Measurements from ENCODE around the gene NTM.

Gene NTM

DNA sequence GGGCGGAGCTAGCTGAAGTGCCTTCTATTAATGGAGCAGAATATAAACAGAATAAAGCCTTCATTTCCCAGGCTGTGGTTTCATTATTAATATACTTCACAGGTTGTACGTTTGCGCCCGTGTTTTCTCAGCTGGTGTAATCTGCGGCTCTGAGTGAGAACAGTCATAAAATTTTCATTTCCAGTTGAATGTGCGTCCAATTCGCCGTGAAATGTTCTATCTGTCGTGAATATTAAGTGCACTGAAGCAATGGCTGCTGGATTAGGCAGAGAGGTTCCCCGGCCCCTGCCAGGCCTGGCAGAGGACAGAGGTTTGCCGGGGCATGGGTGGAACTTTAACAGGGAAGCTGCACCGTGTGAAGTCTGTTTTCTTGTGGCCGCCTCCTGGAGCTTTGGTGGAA is 874.4 kb downstream of the NTM start:
- no peak for DNase-seq

DNA sequence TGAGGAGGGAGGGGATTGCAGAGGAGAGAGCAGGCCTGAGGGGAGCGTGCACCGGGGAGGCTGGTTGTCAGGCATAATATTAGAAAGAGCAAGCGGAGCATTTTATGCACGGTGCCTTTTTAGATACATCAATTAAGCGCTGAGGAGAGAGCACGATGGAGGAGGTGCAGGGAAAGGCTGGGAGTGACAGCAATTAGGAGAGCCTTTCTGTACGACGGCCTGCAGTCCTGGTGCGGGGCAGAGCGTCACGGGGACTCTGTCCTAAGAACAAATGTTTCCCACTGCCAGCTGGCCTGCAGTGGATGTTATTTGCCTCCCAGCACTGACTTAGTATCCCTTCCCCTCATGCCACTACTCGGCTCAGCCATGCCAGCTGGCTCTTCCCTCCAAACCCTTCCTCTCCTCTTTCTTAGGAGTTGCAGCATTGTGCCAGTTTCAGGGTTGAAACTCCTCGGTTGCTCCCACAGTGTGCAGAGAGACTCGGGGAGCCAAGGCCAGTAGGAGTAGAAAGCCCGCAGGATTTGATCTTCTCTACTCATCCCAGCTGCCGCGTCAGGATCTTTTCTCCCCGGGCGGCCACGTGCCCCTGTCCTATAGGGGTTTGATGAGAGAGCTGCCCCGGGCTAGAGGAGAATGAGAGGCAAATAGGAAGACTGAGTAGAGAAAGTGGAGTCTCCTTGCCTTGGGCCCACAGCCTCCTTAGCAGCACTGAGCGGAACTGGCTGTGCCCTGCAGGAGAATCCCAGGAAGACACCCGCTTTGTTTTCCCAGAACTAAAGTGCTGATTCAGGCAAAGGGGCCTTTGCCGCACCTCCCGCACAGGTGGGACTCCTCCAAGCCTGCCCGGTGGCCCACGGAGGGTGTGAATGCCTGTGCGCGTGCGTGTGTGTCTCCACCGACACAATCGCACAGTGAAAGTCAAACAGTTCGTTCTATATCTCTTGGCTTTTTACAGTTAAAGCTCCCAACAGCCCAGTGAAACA is 875.3 kb downstream of the NTM start:
- DNase-seq, result no peak

DNA sequence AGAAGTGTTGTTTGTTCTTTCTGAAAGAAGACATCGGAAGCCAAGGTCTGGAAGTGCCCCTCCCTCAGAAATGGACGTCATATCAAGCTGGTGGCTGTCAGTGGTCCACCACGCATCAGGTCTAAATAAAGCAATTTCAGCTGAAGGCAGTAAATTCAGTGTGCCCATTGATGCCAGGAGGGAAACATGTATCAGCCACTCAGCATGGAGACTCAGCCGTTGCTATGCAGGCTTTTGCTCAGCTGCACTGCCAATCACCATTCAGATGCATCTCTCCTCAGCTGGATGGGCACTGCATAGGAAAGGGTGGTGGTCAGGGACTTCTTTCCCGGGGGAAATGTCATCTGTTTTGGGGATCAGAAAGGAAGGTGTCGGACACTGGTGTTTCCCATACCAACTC is 878.2 kb downstream of the NTM start:
- no peak for DNase-seq

DNA sequence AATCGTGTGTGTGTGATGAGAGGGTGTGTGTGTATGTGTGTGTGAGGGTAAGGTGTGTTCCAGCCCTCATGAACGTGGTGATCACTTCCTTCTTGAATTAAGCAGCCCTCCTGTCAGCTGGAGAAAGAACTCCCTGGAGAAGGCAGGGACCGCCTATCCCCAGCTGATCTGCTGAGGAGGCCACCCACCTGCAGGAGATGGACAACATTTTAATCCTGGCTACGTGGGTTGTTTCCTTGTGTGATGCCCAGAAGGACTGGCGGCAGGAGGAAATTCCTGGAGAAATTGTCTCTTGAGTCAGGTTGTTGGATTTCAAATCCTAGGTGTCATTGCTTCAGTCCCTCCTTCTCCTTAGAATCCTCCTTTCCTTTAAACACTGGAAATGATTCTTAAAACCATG is 878.8 kb downstream of the NTM start:
- no peak for DNase-seq

DNA sequence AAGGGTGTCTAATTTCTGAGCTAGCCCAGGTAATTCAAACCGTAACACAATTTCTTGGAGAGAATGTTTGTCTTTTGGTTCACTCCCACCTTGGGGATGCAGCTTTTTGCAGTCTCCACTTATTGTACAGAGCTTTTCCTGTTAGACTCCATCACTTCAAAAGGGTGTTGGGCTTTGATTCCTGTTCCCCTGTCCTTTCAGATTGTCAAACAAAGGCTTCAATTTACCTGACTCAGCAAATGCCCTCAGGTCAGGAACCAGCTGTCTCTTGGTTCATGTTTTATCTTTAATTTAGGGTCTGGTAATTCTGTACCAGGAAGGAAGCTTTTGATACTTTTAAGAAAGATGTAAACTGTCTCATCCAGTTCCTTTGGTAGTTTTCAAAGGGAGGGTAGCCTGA is 880.6 kb downstream of the NTM start:
- DNase-seq, result no peak

DNA sequence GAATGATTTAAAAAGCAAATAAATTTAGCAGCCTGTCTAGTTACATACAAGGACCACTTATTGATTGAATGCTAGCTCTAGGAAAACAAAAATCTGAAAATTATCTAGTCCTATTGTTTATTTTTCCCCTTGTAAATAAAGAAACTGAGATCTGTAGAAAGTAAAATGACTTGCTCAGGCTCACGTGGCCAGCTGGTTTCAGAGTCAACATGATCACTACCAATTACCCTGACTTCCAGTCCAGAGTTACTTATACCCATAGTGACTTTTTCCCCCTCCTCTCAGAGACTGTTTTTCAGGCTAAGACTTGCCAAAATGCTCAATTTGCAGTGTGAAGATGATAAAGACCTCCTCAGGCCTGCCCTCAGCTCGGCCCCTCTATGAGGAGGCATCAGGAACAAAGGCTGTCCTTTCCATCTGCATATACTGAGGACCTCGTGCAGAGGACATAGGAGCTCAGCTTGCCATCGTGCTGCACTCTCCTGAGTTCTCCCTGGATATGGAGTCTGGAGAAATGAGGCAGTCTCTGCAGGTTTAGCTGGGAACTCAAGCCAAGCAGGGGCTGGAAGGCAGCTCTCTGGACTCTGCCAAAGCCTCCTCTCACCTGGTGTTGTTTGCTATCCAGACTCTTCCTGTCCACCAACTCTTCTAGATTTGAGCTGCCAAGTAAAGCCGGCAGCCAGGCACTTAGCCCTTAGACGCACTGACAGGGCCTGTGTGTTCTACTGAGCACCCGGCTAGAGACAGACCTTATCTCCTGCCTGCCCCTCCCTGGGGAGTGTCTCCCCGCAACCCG is 883.3 kb downstream of the NTM start:
- no peak for DNase-seq

DNA sequence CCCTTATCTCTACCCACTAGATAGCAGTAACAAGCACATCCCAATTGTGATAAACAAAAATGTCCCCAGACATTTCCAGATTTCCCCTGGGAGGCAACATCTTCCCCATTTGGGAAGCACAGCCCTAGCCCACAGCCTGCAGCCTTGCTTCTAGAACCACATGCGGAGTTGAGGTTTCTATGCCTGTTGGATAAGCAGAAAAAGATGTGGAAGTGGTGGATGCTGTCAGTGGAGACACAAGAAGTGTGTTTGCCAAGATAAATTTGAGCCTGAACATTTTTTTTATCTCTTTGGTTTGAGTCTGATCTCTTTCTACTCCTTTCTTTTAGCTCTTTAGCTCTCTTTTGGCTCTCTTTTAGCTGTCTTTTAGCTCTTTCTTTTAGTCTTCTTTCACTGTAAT is 884.5 kb downstream of the NTM start:
- DNase-seq, result no peak

DNA sequence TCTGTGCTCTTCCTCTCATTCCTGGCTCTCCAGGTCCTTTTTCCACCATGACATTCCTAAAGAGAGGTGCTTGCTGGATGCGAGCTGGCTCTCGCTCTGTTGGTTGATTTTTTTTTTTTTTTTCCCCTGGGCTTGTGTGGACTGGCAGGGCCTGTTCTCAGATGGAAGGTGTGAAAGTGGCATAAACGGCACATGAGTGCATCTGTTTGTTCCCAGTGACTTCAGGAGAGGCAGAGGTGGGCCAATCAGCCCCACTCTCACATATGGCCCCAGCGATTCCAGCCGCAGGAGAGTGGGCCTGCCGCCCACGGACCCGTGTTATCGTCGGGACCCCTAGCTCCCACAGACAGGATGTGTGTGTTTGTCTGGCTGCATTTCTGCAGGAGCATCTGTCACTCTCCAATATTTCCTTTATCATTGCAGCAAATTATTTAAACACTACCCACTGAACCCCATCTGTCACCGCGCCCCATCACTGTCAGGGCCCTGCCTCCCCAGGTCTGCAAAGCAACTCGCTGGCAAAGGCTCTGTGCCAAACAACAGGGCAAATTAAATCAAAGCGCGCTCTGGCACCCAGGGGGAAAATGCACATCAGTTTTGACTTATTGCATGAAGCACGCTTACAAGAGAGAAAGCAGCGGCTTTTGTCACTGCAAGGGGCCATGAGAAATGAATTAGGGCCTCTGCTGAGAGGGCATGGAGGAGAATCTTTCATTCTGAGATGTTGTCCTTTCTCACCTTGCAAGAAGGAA is 886.3 kb downstream of the NTM start:
- no peak for DNase-seq

DNA sequence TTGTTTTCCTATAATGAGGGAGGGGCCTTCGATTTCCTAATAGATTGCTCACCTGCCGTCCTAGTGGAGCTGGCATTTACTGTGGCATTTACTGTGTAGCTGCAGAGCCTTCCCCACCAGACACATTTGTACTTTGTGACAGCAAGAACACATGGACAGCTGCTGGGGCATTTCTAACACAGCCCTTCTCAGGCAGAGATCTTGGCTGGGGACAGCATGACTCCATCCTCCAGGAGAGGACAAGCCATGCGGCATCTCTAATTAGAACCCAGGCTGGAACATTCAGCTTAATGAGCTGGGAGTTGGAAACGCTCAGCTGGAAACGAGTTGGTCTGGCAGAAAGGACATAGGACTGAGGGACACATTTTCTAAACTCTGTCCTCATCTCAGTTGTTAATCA is 887.5 kb downstream of the NTM start:
- DNase-seq, result no peak

DNA sequence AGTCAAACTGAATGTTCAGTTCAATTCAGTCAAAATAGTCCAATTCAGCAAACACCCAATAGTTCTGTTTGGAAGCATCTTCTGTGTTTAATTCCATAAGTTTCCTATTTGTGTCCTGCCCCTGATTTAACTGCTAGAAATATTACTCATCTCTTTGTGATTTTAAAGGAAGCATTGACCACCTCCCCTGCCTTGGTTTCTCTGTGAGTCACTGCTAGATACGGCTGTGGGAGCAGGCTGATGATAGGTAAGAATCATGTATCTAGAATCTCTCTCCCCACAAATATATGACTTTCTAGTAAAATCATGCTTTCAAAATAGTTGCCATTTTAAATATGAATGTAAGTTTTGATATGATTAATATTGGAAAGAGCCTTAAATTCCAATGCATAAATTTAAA is 888.5 kb downstream of the NTM start:
- no peak for DNase-seq

DNA sequence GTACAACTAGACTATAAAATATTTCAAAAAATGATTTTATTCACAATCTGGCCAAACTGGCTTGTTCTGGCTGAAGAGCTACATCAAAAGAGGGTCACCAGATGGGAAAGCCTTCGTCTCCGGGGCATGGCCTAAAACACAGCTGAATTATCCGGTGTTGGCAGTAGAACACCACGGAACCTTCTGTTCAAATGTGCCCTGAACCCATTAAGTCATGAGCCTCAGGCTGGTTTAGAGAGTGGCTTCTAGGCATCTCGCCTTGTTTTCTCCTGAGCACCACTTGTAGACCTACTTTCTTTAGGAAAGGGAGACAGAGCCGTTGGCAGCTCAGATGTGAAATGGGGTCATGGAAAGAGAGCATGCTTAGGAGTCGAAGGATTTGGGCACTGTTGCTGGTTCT is 890.2 kb downstream of the NTM start:
- no peak for DNase-seq

DNA sequence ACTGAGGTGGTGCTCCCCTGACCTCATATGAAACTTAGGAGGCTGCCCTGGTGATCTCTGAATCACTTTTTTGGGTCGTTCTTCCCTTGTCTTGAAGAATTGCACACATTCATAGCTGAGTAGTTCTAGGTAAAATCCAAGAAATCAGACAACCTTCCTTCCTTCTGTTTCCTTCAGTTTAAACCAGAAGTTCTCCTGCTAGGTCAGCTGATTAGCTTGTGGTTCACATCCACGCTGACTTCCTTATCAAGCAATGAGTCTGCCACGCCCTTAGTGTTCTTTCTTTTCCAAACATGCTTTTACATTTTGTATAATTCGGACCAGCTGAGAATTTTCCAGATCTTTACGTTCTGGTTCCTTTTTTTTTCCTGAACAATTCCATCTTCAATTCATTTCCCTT is 892.8 kb downstream of the NTM start:
- no peak for DNase-seq

DNA sequence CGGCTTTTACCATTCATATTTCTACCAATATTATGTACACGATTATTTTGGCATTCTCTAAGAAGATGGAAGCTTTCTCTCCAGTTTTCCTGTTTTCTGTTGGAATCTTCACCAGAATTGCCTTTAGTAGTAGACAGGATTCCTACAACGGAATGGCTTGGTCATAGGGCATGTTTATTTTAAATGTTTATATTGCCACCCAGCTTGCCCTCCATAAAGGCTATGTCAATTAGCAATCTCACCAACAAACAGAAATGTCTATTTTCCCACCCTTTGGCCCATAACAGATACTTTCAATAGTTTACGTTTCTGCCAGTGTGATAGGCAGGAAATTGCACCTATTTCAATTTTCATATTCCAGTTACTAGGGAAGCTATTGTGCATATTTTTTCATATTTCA is 893.5 kb downstream of the NTM start:
- DNase-seq, result no peak

DNA sequence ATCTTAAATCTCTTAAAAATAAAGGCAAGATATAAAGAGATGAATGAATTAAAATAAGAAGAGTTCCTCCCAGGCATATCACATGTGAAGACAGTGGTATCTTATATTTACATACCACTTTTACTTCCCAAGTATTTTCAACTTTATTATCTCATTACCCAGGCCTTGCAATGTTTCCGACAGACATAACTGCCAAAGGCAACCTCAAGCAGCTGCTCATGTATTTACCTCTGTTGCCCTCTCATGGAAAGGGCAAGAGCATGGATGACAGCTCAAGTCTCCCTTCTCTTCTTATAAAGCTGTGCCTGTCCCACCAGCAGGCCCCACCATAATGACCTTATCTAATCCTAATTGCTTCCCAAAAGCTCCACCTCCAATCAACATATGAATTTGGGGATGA is 894.2 kb downstream of the NTM start:
- DNase-seq, result no peak

DNA sequence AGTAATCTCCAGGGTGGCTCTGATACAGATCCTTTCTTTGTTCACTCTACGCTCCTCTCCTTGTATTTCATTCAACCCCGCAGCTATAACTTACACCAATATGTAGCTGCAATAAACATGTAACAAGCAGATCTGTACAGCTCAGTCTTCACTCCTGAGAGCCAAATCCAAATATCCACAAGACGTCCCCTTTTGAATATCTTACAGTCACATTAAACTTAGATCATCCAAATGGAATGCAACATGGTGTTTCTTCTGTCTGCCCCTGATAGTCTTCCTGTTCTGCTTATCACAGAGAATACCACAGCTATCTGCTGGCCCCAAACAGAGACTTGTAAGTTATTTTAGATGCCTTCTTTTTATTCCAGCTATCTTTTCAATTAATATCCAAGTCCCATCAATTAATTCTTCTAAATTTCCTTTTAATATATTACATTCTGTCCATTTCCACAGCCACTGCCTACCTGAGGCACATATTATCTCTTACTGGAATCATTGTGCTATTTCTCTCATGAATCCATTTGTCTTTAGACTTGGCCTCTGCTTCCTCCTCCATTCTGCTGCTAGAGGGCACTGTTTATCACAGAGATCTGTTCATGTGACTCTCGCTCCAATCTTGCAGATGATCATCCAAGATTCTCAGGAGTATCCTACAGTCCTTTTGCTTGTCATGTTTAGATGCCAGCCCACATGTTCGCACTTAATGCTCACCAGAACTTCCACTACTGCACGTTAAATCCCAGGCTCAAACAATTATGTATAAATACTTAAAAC is 908.6 kb downstream of the NTM start:
- no peak for DNase-seq

DNA sequence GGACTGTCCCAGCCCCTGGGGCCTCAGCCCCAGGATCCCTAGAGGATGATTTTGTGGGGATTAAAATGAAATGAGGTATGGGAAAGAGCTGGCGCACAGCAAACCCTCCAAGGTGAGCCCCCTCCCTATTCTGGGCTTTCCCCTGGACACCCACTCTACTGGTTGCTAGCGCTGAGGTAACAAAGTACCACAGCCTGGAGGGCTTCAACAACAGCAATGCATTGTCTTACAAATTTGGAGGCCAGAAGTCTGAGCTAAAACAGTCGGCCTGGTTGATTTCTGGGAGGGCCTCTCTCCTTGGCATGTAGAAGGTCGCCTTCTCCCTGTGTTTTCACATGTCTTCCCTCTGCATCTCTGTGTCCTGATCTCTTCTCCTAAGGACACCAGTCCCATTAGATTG is 913.6 kb downstream of the NTM start:
- no peak for DNase-seq

DNA sequence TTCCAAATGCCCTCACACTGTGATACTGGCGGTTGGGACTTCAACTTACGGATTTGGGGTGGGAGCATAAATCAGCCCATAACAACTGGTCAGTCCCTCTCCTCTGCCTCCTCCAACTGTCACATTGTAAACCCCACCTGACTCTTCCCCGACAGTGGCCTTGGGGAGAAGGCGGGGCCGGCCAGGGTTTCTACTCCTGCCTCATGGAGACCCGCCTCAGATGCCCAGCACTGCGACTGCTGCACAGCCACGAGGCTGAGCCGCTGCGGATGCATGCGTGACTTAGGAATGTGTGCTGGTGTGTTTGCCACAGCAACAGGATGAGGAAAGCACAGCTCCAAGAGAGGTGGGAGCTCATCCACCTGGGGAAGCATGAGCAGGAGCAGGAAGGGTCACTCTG is 914.2 kb downstream of the NTM start:
- no peak for DNase-seq

DNA sequence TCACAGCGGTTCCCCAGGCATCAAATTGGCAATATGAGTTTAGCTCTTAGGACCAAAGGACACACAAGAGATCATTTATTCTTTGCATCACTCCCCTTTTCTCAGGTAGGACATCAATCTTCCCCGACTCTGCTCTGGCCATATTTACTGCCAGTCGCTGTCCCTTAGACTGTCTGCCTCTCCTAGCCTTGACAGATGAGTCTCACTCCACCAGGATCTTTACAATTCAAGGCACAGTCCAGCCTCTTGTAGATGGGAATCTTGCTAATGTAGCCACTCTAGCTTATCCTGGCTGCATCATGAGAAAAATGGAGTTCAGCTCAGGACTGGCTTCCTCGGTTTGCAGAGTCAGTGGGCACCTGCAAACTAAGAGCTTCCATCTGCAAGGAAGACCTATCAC is 915.2 kb downstream of the NTM start:
- DNase-seq, result no peak

DNA sequence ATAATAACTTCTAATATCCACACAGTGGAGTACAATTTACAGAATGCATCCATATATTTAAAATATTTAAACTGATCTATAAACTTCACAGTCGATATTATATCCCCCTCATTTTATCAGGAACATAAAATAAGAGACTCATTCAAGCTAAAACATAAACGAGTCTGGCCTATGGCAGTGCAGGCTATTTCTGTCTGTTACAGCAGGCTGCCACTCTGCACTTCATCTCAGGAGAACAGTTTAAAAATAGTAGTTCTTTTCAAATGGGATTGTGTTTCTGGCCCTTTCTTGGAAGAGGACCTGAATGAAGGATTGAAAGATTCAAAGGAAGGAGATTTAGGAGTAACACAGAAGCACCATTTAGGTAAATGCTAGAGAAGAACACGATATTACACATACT is 915.7 kb downstream of the NTM start:
- DNase-seq, result no peak

DNA sequence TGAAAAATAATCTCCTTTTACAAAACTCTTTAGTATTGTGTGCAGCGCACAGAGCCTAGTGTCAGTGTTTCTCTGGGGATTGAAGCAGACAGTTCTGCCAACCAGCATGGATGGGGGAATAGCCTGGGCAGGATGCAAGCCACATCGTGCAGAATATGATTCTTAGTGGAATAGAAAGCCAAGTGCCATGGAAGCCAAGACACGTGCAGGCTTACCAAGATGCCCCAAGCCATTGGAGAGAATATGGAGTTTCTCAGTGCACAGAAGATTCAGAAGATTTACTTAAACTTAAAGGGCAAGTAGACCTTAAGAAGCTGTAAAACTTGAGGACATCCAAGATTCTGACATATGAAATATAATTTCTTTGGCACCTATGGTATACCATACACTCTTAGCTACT is 917.6 kb downstream of the NTM start:
- no peak for DNase-seq

DNA sequence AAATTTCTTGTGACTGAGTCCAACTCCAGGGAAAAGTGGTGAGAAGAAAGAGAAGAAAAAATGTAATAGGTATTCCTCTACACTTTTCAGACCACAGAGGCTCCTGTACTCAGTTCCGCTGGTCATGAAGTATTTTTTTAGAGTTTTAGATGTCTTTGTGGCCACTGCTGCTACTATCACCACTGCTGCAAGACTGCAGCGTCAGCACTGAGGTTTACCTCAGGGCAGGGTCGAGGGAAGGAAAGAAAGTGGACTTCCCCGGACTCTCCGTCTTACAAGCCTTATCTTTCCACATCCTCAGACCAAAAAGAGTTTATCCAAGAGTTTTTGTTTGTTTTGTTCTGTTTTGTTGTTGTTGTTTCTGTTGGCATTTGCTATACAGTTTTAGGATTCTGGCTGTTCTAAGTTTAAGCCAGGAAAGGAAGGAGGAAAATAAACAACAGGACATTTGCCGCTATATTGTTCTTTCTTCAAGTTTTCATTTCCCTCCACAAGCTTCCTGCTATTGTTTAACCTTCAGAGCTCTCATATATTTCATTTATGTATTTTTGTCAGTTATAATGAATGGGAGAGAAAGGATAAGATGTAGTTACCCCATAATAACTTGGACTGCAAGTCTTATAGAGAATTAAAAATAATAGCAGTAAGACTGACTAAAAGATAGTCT is 919.3 kb downstream of the NTM start:
- DNase-seq, result no peak

DNA sequence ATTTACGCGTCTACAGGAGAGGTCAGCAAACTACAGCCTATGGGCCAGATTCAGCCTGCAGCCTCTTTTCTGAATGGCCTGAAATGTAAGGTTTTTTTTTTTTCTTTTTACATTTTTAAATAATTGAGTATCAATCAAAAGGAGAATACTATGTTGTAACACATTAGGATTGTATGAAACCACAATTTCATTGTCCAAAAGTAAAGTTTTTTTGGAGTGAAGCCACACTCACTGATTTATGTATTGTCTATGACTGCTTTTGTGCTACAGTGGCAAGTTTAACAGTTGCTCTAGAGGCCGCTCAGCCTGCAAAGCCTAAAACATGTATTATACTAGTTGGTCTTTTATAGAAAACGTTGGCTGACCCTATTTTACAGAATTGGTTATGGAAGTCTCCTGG is 923.2 kb downstream of the NTM start:
- no peak for DNase-seq

Data from T-helper 9 cell (primary cell).